Measurements from ENCODE around the gene SARS2.

The SARS2 gene

DNA sequence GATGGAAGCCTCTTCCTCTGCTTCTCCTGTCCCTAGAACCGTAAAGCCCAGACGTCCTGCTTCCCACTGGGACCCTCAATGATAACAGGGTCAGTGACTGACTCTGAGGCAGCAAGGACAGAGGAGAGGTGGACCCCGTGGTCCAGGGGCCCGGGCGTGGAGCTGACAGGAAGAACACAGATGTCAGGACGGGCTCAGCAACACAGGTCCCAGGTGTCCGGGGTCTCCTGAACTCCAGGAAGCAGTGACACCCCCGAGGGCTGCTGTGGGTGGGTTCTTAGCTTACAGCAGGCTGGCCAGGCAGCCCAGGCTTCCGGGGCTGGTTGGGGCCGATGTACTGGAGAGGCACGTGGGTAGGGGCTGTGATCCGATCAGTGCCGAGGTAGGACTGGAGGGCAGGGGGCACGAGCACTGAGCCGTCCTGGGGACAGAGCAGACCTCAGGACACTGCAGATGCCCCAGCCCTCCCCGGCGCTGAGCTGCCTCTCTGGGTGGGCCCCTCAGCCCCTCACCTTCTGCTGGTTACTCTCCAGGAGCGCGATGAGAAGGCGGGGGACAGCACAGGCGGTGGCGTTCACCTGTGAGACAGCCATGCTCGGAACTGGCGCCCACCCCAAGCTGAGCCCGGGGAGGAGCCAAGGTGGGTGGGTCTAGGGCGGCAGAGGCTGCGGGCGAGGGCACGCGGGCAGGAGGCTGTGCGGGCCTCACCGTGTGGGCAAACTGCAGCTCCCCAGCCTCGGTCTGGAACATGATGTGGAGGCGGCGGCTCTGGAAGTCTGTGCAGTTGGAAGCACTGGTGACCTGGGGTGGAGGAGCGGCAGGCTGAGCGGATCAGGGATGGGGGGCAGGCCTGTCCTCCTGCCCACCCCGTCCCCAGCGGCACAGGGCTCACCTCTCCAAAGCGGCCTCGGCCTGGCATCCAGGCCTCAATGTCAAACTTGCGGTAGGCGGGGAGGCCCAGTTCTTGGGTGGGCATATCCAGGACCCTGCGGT is 14.9 kb downstream of the SARS2 start:
- ATAC-seq (no peak), DNase-seq (no peak)

DNA sequence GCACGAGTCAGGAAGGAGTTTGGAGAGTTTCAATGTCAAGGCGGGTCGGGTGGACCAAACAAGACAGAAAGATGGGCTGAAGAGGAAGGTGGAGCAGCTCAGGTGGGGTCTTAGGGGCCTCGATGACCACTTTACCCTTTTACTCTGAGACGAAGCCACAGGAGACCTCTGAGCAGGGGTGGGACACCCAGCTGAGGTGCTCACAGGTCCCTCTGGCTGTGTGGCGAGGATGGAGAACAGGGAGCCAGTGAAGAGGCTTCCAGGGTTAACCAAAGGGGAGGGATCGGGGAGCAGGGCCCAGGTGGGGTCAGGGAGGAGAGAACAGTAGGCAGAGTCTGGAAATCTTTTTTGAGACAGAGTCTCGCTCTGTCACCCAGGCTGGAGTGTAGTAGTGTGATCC is 16.6 kb downstream of the SARS2 start:
- DNase-seq = no peak
- no peak for ATAC-seq

DNA sequence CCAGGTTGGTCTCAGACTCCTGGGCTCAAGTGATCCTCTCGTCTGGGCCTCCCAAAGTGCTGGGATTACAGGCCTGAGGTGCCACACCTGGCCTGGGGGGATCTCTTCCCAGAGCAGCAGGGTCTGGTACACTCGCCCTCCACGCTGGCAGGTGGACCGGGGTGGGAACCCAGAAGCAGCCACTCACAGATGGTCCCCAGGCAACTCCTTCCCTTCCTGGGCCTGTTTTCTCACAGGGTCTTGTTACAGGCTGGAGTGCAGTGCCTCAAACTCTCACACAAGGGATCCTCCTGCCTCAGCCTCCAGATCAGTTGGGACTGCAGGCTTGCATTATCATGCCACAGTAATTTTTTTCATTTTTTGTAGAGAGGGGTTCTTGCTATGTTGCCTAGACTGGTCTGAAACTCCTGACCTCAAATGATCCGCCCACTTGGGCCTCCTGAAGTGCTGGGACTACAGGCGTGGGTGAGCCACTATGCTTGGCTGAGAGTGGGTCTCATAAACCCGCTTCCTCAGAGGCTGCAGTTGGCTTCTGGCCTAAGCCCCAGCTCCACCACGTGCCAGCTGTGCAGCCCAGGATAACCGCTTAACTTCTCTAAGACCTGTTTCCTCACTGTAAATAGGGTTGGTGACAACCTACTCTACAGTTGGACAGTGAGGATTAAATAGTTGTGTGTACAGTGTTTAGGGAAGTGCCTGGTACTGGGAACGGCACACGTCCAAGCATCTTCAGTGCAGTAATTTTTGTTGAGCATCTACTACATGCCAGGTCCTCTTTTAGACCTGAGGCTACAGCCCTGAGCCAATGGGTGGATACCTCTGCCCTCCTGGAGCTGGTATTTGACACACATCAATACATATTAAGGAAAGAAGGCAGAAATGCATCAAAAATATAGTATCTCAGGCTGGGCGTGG is 17.7 kb downstream of the SARS2 start:
- DNase-seq (no peak), ATAC-seq (no peak)

DNA sequence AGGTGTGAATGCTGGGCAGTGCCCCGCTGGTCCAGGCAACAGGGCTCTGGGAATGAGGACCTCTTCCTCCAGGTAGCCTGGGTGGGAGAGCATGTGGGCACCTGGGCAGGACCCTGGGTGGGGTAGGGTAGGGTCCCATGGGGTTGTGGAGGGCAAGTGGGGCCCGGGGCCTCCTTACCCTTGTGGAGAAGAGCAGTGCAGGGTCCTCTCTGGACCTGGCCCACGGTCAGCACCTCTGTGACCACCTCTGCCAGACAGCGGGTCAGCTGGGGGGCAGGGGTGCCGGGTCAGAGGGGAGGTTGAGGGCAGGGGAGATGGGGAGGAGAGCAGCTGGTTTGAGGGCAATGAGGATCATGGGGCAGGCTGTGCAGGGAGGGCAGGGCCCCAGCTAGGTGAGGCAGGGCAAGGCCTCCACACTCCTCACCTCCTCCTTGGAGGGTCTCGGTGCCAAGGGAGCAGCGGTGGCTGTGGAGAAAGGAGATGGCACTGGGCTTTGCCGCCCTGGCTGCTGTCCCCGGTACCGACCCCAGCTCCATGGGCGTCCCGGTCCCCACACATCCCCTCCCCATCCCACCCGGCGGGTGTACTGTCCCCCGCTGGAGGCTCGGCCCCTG is 19.1 kb downstream of the SARS2 start:
- ATAC-seq = no peak
- no peak for DNase-seq

DNA sequence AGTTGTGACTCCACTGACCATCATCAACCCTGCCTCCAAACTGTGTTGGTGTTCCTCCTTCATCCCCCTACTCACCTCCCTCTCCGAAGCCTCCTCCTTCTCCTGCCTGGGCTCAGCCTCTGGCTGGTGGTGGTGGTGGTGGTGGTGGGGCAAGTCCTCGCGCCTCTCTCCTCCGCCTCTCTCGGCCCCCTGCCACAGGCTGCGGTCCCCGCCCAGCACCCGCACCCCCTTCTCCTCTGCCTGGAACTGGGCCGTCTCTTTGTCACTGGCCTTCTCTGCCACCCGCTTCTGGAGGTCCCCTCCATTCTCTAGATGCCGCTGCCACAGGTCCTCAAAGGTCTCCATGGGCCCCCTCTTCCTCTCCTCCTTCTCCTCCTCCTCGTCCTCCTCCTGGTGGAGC is 20.1 kb downstream of the SARS2 start:
- DNase-seq (no peak), ATAC-seq (no peak)

DNA sequence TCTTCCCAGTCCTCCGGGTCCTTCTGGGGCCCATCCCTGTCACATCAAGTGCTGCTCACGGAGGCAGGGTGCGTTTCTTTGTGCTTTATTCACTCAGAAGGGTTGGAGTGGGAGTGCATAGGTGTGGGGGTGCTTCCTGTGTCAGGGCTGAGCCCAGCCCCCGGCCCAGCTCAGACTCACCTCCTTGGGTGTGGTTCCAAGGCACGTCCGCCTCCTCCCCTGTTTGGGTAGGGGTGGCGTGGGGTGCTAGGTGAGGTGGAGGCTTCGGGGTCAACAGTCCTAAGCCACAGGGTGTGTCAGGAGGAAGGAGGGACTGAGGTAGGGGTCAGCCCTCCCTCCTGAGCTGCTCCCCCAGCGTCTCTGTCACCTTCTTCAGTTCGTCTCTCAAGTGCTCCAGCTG is 21.7 kb downstream of the SARS2 start:
- DNase-seq (no peak), ATAC-seq (no peak)

DNA sequence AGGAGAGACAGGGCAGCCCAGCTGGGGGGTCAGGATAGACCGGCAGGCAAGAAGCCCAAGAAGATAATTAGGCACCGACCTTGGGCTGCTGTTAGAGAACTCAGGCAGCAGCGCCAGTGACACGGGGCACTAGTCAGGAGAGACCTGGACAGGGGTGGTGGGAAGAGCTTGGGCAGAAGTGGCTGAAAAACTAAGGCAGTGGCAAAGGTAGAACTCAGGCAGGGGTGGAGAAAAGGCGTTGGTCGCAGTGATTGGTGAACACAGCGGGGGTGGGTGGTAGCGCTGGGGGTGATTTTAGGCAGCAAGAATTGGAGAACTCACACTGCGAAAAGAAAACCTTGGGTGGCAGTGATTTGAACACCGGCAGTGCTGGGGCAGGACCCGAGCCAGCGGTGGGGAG is 22.9 kb downstream of the SARS2 start:
- ATAC-seq = no peak

DNA sequence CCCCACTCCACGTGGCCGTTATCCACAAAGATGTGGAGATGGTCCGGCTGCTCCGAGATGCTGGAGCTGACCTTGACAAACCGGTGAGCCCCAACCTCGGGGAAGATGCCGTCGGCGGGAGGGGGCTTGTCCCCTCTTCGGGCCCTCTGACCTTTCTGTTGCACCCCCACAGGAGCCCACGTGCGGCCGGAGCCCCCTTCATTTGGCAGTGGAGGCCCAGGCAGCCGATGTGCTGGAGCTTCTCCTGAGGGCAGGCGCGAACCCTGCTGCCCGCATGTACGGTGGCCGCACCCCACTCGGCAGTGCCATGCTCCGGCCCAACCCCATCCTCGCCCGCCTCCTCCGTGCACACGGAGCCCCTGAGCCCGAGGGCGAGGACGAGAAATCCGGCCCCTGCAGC is 23.3 kb downstream of the SARS2 start:
- ATAC-seq = no peak
- DNase-seq = no peak

More for the DNA sequence above, 22.9 kb downstream of the SARS2 start:
- DNase-seq = no peak

DNA sequence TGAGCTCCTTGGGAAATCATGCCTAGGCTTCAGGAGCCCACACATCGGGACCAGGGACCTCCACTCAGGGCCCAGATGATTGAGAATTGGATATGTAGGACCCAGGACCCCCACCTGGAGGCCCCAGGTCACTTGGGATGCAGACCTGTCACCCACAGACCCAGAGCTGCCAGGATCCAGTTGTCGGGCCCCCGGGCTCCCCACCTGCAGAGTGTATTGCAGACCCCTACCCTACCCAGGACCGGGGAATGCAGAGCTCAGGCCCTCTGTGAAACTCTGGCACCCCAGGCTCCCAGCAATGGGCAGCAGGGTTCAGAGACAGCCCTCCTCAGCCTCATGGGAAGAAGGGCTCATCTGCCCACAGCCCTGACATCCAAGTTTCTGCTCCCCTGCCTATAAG is 24.9 kb downstream of the SARS2 start:
- peak; percentile 20 for ATAC-seq
- no peak for DNase-seq

DNA sequence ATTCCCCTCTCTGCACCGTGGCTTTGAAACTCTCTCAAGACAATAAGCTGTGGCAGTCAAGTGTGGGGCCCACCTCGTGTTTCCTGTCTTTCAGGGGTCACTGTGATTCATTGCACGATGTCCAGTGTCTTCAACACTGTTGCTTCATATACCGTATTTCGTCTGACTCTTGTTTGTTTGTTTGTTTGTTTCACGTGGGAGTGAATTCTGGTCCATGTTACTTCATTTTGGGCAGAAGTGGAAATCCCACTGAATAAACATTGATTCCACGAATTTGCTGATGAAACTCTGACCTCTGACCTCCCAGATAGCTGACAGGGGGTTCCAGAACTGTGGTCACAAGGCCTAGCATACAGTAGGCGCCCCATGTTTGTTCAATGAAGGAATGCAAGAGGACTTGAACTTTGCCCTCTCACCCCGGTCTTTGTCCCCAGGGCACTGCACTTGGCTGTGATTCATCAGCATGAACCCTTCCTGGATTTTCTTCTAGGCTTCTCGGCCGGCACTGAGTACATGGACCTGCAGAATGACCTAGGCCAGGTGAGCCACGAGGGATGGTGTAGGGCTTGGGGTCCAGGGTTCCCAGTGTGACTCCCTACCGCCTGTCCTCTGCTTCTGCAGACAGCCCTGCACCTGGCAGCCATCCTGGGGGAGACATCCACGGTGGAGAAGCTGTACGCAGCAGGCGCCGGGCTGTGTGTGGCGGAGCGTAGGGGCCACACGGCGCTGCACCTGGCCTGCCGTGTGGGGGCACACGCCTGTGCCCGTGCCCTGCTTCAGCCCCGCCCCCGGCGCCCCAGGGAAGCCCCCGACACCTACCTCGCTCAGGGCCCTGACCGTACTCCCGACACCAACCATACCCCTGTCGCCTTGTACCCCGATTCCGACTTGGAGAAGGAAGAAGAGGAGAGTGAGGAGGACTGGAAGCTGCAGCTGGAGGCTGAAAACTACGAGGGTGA is 25.7 kb downstream of the SARS2 start:
- DNase-seq (no peak), ATAC-seq (no peak)

DNA sequence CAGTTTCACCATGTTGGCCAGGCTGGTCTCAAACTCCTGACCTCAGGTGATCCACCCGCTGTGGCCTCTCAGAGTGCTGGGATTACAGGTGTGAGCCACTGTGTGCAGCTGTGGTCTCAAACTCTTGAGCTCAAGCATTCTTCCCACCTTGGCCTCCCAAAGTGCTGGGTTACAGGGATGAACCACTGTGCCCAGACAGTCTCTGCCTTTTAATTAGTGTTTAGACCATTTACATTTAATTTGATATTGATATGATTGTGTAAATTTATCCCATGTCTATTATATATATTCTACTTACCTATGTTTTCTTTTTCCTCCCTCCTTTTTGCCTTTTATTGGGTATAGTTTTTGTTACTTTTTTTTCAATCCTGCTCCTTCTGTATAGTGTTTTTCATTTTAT is 28.9 kb downstream of the SARS2 start:
- ATAC-seq = no peak
- DNase-seq = no peak

DNA sequence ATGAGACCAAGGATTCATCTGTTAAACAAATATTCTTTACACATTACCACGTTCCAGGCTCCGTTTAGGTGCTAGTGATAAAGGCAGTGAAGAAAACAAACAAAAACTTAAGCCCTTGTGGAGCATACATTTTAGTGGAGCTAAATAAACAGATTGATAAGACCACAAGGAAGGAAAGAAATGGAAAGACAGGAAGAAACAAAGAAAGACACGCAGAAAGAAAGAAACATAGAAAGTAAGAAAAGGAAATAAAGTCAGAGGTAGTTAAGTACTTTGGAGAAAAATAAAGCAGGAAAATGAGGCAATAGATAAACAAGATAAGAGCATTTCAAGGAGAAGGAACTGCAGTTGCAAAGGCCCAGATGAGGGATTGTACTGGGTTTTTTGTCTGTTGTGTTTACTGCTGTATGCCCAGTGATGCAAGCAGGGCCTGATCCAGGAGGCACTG is 29.8 kb downstream of the SARS2 start:
- DNase-seq = no peak
- ATAC-seq = no peak

DNA sequence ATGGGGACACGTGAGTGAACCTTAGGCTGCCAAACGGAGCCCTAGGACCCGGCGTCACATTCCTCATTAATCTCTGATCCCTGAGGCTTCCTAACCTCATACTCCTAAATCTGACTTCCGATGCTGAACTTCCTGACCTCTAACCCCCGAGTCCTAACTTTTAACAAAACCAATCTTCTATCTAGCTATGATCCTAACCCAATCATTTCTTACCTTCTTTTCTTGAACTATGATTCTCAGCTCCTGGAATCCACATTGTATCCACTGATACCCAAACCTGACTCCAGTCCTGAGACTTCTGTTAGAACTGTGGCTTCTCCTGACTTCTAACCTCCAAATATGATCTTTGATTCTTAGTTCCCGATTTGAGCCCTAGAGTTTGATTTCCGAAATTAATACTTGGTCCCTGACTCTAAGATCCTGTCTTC is 30.3 kb downstream of the SARS2 start:
- DNase-seq = no peak
- no peak for ATAC-seq

DNA sequence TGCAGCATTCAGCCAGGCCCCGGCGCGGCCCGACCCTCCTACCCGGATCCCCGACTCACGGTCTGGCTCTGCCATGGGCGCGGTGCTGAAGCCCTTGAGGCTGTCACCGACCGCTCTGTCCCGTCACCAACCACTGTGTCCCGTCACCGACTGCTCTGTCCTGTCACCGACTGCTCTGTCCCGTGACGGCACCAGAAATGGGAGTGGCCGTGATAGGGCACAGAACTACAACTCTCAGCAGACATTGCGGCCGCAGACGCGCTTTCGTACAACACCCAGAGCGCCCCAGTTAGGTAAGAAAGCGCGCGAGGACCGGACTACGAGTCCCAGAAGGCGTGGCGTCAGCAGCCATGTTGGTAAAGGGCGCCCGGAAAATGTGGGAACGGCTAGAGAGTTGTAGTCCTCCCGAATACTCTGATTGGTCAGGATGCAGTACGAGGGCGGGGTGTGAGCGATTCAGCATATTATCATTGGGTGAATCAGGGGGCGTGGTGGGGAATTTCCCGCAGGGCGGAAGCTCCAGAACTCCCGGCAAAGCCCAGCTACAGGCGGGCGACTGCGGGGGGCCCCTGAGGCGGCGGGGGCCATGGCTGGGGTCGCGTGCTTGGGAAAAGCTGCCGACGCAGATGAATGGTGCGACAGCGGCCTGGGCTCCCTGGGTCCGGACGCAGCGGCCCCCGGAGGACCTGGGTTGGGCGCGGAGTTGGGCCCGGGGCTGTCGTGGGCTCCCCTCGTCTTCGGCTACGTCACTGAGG is 30.9 kb downstream of the SARS2 start, which contains the start of the genes NFKBIB and SIRT2:
Gene NFKBIB, plus strand, starts transcription at position 523 of the 755 bp plus-strand sequence. Its CDS starts 64 bp downstream, at position 587.
Gene SIRT2, minus strand, starts transcription at position 172 of the 755 bp plus-strand sequence. Its CDS starts 97 bp downstream, at position 75.
- DNase-seq (peak; percentile 97), ATAC-seq (peak; percentile 97)

DNA sequence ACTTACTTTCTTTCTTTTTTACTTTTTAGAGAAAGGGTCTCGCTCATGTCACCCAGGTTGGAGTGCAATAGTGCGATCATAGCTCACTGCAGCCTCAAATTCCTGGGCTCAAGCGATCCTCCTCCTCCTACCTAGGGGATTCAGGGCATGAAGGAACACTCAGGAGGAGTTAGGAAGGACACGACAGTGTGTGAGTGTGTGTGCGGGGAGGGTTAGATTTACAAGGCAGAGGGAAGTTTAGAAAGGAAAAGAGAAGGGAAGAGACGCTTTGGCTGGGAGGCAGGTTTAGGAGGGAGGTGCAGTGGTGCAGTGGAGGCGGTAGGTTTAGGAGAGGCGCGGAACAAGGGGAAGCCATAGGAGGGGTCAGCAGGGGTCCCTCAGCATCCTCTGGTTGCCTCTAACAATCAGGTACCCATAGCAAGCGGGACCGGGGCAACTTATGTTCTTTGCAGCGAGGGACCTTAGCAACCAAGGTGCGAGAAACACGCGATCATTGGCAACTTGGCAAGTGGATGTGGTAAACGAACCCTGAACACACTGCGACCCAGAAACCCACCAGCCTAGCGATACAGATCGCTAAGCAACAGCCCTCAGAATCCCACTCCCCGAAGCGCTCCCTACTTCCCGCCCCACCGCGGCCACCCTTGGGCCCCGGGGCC is 31.6 kb downstream of the SARS2 start:
- ATAC-seq (no peak), DNase-seq (no peak)

DNA sequence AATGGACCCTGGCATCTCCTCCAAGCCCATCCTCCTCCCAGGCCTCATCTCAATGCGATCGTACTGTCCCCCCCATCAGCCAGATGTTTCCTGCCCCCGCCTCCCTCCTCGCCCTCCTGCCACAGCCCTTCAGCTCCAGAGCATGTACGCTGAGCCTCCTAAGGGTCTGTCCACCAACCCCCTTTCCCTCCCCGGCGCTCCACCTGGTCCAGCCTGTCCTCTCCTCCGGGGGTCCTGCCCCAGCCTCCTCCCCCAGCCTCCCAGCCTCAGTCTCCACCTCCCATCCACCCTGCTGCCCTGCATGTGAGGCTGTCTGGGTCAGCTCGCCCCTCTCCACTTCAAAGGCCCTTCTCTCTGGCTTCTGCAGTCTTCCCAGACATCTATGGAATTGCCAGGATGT is 35.6 kb downstream of the SARS2 start:
- DNase-seq (no peak), ATAC-seq (no peak)

DNA sequence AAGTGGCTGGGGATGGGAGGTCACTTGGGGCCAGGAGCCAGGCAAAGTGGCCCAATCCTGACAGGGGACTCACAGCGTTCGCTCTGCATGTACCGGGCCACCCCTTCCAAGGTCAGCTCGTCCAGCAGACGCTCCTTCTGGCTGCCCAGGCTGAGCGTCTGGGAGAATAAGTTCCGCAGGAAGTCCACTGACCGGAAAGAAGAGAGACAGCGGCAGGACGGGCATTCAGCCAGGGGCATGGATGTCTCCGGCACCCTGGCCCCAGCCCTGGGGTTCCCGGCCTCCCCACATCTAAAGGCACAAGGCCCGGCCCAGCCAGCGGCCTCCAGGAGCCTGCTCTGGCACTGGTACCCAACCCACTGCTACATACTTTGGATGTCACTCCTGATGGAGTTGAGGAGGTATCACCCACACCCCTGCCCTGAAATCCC is 37.2 kb downstream of the SARS2 start:
- DNase-seq (no peak), ATAC-seq (no peak)

DNA sequence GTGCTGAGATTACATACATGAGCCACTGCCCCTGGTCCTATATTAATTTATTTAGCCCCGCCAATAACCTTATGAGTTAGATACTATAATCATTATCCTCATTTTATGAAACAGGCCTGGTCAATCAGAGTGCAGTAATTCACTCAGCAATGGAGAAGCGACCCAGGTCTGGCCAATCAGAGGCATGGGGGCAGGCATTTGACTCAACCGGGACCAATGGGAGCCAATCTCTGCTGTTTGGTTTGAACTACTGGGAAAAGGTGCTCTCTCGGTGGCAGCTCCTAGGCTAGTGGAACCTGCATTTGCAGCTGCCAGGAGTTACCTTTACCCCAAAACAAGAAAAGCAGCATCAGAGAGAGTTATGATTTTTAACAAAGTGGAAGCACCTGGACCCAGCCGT is 37.7 kb downstream of the SARS2 start:
- ATAC-seq (no peak), DNase-seq (no peak)

DNA sequence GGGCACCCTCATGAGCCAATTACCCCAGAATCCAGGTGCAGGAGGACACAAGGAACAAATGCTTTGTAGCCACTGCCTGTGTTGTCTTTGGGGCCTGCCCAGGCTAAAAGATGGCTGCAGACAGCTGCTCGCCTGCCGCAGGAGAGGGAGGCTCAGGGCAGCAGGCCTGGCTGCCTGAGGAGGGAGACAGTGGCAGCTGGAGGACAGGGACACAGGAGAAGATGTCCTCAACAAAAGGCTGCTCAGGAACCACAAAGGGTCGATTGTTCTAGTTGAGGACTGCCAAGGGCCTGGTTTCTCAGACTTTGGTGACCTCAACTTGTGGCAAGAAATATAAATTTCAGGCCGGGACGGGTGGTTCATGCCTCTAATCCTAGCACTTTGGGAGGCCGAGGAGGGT is 38.8 kb downstream of the SARS2 start:
- ATAC-seq (no peak), DNase-seq (no peak)

DNA sequence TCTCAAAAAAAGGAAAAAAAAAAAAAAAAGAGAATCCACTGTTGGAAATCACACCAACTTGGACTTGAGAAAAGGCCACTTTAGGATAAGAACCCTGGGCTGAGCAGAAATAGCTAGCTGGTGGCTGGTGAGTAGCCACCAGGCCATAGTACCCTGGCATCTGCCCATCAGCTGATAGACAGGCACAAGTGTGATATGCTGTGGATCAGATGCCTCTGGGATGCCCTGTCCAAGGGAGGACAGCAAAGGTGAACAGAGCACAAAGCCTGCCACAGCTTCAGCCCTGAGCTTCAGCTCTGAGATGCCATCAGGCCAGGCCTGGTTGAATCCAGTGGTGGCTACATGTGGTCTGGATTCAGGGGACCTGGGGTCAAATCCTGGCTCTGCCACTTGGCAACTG is 39.9 kb downstream of the SARS2 start:
- no peak for ATAC-seq
- DNase-seq = no peak

All from stimulated activated naive CD8-positive, alpha-beta T cell treated with anti-CD3 and anti-CD28 coated beads, Interleukin-15, Interleukin-2, amounts not matched to agents 100 U/mL and 50 U/mL, for 24 hours (primary cell).